Esophagus squamous epithelium (tissue), 4 donors: ENCODE results near the gene CEP128.

Experiments used
- POLR2A ChIP-seq, 4 donors: fragments of 450-650 bp; IDR thresholded peaks; one replicate each; pipeline ENCODE4 v1.6.1; 2017; ENCODE audit warnings: antibody characterized with exemption in 4 of 4, mild to moderate bottlenecking in 4 of 4, moderate library complexity in 3 of 4
- TF ChIP-seq, protein P1 (sequence below), 6 experiments: fragments of 450-650 bp in 4 of 6; fragments of 200-600 bp in 2 of 6; sonication (generic) in 2 of 6; IDR thresholded peaks; one replicate each; pipeline ENCODE4 v1.5.1; 2016 to 2019; ENCODE audit warnings: antibody characterized with exemption in 6 of 6, mild to moderate bottlenecking in 4 of 6, moderate library complexity in 4 of 6

DNA sequence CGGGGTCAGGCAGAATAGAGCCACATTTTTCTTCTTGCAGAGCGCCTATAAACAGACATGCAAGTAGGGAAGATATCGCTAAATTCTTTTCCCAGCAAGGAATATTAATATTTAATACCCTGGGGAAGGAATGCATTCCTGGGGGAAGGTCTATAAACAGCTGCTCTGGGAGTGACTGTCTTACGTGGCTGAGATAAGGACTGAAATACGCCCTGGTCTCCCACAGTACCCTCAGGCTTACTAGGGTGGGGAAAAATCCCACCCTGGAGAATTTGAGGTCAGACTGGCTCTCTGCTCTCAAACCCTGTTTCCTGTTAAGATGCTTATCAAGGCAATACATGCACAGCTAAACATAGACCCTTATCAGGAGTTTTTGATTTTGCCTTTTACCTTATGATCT, 262.3 kb downstream of the CEP128 start:
- TF ChIP-seq, protein P1, sequence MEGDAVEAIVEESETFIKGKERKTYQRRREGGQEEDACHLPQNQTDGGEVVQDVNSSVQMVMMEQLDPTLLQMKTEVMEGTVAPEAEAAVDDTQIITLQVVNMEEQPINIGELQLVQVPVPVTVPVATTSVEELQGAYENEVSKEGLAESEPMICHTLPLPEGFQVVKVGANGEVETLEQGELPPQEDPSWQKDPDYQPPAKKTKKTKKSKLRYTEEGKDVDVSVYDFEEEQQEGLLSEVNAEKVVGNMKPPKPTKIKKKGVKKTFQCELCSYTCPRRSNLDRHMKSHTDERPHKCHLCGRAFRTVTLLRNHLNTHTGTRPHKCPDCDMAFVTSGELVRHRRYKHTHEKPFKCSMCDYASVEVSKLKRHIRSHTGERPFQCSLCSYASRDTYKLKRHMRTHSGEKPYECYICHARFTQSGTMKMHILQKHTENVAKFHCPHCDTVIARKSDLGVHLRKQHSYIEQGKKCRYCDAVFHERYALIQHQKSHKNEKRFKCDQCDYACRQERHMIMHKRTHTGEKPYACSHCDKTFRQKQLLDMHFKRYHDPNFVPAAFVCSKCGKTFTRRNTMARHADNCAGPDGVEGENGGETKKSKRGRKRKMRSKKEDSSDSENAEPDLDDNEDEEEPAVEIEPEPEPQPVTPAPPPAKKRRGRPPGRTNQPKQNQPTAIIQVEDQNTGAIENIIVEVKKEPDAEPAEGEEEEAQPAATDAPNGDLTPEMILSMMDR (IDR thresholded peaks at IDR 0.05): no peak
- no peak for TF ChIP-seq POLR2A (IDR thresholded peaks at IDR 0.05)
